OCI-LY3 (cell line): Measurements from ENCODE around the gene LTBP1.

Experiments used
- H2AFZ ChIP-seq: fragments of 200-600, 300-600 bp; shearing (Covaris generic); 2 replicates; pipeline ENCODE4 v1.6.0; 2014; ENCODE audit warnings: antibody characterized with exemption, low read depth, low read length
- H3K27ac ChIP-seq: fragments of 200-600, 300-600 bp; sonication (generic); 2 replicates; pipeline ENCODE4 v1.5.1; 2014; ENCODE audit warnings: mild to moderate bottlenecking, low read length, moderate library complexity, mixed read lengths
- H3K27me3 ChIP-seq: fragments of 200-600, 300-600 bp; sonication (generic); 2 replicates; pipeline ENCODE4 v1.6.1; 2014; ENCODE audit warnings: low read depth, low read length, mixed read lengths
- H3K36me3 ChIP-seq: fragments of 200-600, 300-600 bp; sonication (generic); replicated peaks from 2 replicates; pipeline ENCODE3; 2014; ENCODE audit warnings: low read depth, low read length, mixed read lengths
- H3K4me1 ChIP-seq: fragments of 300-600, 200-600 bp; sonication (generic); 2 replicates; pipeline ENCODE4 v1.6.1; 2014; ENCODE audit warnings: low read length, mixed read lengths
- H3K4me2 ChIP-seq: fragments of 200-600, 300-600 bp; sonication (generic); 2 replicates; pipeline ENCODE4 v1.6.1; 2014; ENCODE audit warnings: low read length, mixed read lengths
- H3K4me3 ChIP-seq: fragments of 300-600, 200-600 bp; sonication (generic); 2 replicates; pipeline ENCODE4 v1.5.1; 2014; ENCODE audit warnings: antibody characterized with exemption, mild to moderate bottlenecking, low read length, moderate library complexity
- H3K79me2 ChIP-seq: fragments of 300-600, 200-600 bp; shearing (Covaris generic); 2 replicates; pipeline ENCODE4 v1.6.1; 2014; ENCODE audit warnings: mild to moderate bottlenecking, low read length, mixed read lengths
- H3K9ac ChIP-seq: fragments of 300-600, 200-600 bp; shearing (Covaris generic); 2 replicates; pipeline ENCODE4 v1.6.0; 2014; ENCODE audit warnings: mild to moderate bottlenecking, low read length, moderate library complexity
- H3K9me3 ChIP-seq: fragments of 200-600, 300-600 bp; shearing (Covaris generic); 2 replicates; pipeline ENCODE4 v1.6.1; 2014; ENCODE audit warnings: low read length, mixed read lengths; ENCODE audit not compliant: insufficient read depth
- H4K20me1 ChIP-seq: fragments of 200-600, 300-600 bp; sonication (generic); 2 replicates; pipeline ENCODE4 v1.6.1; 2016; ENCODE audit warnings: low read length, mixed read lengths; ENCODE audit not compliant: insufficient read depth
- CTCF ChIP-seq: fragments of 200-600, 300-600 bp; sonication (generic); IDR thresholded peaks from 2 replicates; pipeline ENCODE4 v1.5.1; 2014; ENCODE audit warnings: antibody characterized with exemption, low read length, low read depth
- EZH2phosphoT487 ChIP-seq: fragments of 200-600 bp; shearing (Covaris generic); IDR thresholded peaks from 2 replicates; pipeline ENCODE4 v1.6.1; 2018; ENCODE audit warnings: antibody characterized with exemption, mixed run types, low read depth

LTBP1 gene

GRCh38 chr2:33442528-33443079, 495.9 kb downstream of the LTBP1 start:
- H3K27ac ChIP-seq = no peak overlapping the region
- no peak overlapping the region for H3K4me2 ChIP-seq
- 0 out of 2 replicates have a peak, but pooled peaks cover under 1% of the 10 kb centered on the region for H3K4me1 ChIP-seq
- TF ChIP-seq EZH2phosphoT487 = no peak
- TF ChIP-seq CTCF = no peak
- no peaks in the 10 kb centered on the region for H3K9me3 ChIP-seq
- H3K27me3 ChIP-seq = no peaks in the 10 kb centered on the region
- no peaks in the 10 kb centered on the region for H3K79me2 ChIP-seq
- no peak overlapping the region for H3K9ac ChIP-seq
- no peaks in the 10 kb centered on the region for H4K20me1 ChIP-seq
- H2AFZ ChIP-seq = no peak overlapping the region
- H3K4me3 ChIP-seq = no peak overlapping the region
- no peaks in the 10 kb centered on the region for H3K36me3 ChIP-seq

GRCh38 chr2:33443274-33443829, 496.6 kb downstream of the LTBP1 start:
- H3K9me3 ChIP-seq = no peaks in the 10 kb centered on the region
- no peaks in the 10 kb centered on the region for H4K20me1 ChIP-seq
- H3K4me1 ChIP-seq = peaks cover 7% of the 10 kb centered on the region
- H3K4me3 ChIP-seq = no peak overlapping the region
- no peak overlapping the region for H3K4me2 ChIP-seq
- H3K27ac ChIP-seq = no peak overlapping the region
- no peak for TF ChIP-seq CTCF
- TF ChIP-seq EZH2phosphoT487 = no peak
- H2AFZ ChIP-seq = no peak overlapping the region
- no peak overlapping the region for H3K9ac ChIP-seq
- H3K36me3 ChIP-seq = no peaks in the 10 kb centered on the region
- H3K79me2 ChIP-seq = no peaks in the 10 kb centered on the region
- H3K27me3 ChIP-seq = no peaks in the 10 kb centered on the region

GRCh38 chr2:33444967-33445366, 498.2 kb downstream of the LTBP1 start:
- Histone ChIP-seq H3K4me3 (no peak overlapping the region), H3K9me3 (no peaks in the 10 kb centered on the region), H3K79me2 (no peaks in the 10 kb centered on the region), H3K9ac (no peak overlapping the region), H3K4me1 (peaks cover 9% of the 10 kb centered on the region), H4K20me1 (no peaks in the 10 kb centered on the region), H2AFZ (no peak overlapping the region), H3K27ac (no peak overlapping the region), H3K27me3 (no peaks in the 10 kb centered on the region), H3K36me3 (no peaks in the 10 kb centered on the region), H3K4me2 (no peak overlapping the region)
- TF ChIP-seq CTCF = no peak
- no peak for TF ChIP-seq EZH2phosphoT487

- H3K9ac ChIP-seq = no peak overlapping the region
- H2AFZ ChIP-seq = no peak overlapping the region
- H3K4me1 ChIP-seq = peaks cover 9% of the 10 kb centered on the region
- H3K36me3 ChIP-seq = peaks cover 7% of the 10 kb centered on the region
- TF ChIP-seq CTCF (no peak), EZH2phosphoT487 (no peak)
- H3K9me3 ChIP-seq = peaks cover 10% of the 10 kb centered on the region; the same call in 1 of the 2 replicates
- H3K27me3 ChIP-seq = no peaks in the 10 kb centered on the region
- H3K4me3 ChIP-seq = no peak overlapping the region
- no peaks in the 10 kb centered on the region for H3K79me2 ChIP-seq
- no peak overlapping the region for H3K4me2 ChIP-seq
- H4K20me1 ChIP-seq = no peaks in the 10 kb centered on the region
- H3K27ac ChIP-seq = no peak overlapping the region
These were observed 501.6 kb downstream of the LTBP1 start for GRCh38 chr2:33448220-33448899.
